ENCODE measurements around the gene FAT1.

FAT1 gene

DNA sequence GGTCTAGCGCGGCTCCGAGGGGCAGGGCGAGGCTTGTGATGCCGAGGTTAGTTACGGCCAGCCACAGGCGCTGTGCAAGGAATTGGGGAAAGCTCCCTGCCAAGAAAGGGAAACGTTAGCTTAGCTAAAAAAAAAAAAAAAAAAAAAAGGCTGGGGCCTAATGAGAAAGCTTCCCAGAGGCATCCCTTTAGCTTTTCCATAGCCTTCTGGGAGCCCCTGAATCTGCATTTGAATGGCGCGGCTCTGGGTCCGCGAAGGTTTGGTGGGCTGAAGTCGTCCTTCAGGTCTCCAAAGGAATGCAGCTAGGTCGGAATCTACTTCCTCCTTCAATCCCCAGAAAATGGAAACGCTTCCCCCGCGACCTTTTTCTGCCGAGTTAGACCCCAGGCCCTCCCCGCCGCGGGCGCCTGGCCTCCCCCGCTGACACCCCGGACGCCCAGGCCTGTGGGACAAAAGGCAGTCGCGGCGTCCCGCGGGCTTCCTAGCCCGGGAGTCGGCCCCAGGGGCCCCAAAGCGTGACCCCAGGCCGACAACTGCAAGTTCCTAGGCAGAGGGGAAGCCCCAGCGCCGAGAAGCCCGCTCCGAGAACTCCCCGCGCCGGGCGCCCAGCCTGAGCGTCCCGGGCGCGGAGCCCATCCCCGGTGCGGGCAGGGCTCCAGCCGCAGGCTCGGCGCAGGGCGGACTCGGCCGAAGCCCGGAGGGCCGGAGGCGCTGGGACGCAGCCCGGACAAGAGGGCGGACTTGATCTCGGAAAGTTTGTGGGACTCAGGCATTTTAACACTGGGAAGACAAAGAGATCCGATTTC, 605 bp upstream of the FAT1 start:
- no peak for DNase-seq (ENCODE audit: low spot score)

DNA sequence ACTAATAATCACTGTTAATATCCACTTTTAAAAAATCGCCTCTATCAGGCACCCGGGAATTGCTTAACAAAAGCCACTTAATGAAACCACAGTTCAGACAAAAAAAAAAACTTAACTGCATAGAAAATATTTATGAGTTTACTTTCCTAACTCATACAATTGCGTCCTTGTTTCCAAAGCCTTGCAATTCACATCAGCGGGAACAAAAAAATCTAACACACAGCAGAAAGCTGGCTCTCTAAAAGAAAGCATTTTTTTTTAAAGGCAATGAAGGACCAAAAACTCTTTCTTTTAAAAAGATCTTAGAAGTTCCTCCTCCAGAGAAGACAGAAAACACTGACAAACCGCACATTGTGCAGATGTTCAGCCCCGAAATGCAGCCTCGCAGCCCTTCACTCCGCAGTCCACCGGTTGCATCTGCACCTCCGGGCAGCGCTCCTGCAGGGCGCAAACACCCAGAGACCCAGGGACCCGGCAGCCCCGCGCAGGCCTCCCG, 812 bp downstream of the FAT1 start:
- DNase-seq (ENCODE audit: low spot score), result no peak

DNA sequence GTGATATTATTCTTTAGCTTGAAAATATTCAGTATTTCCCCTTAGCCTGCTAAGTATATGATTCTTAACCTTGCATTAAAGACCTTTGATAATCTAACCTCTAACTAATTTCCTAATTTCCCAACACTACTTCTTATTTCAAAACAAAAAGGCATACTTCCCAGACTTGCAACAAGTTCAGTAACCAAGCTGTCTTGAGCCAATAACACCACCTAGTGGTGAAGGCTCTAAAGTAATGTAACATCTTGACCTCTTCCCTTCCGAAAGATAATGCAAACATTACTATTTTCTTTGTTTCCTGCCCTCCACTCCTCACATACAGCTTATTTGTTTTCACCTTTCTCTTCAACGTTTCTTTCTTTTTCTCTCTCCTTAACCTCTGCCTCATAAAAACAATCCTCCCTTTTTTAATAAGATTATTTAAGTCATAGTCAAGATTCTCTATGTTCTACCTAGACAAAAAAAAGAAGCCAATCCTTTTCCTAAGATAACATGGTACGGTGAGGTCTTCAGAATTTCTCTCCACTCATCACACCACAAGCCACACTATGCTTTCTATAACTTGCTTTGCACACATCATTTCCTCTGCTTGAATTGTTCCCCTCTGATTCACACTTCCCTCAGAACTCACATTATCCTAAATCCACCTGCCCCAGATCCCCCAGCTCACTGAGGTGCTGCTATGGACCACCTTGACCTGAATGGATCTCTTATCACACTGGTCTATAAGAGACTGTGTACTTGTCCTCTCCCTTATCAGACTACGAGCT, 3.5 kb downstream of the FAT1 start:
- DNase-seq (ENCODE audit: low spot score), result no peak

DNA sequence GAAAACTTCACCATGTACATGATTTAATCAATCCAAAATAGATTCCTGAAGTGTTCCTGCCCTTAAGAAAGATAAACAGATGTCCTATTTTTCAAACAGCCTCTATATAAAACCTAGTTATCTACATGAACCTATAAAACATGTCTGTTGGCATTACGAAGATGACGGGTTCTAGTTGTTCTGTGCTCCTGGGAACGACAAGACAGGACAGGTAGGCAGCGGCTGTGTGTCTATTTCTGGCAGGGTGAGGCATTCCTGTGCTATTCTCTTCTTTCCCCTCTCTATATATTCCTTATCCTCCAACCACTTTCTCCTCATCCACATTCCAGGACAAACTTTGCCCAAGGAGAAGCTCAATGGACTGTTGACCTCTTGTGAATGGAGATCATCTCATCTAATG, 6.1 kb downstream of the FAT1 start:
- no peak for DNase-seq (ENCODE audit: low spot score)

DNA sequence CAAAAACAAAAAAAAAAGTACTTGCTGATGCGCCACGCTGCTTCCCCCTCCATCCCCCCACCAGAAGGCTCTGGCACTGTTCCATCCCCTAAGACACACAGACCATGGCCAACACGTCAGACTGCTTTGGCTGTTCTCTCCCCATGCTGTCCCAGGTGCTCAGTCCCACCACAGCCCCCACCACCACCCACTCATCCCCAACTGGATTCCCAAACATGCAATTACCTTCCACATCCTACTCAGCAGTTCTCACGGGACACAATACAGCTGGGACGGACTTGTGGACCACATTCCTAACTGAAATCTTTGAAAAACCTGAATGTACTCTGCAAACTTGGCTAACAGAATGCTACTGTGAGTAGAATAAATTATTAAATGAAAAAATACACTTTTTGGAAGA, 8.6 kb downstream of the FAT1 start:
- DNase-seq (ENCODE audit: low spot score), result no peak

DNA sequence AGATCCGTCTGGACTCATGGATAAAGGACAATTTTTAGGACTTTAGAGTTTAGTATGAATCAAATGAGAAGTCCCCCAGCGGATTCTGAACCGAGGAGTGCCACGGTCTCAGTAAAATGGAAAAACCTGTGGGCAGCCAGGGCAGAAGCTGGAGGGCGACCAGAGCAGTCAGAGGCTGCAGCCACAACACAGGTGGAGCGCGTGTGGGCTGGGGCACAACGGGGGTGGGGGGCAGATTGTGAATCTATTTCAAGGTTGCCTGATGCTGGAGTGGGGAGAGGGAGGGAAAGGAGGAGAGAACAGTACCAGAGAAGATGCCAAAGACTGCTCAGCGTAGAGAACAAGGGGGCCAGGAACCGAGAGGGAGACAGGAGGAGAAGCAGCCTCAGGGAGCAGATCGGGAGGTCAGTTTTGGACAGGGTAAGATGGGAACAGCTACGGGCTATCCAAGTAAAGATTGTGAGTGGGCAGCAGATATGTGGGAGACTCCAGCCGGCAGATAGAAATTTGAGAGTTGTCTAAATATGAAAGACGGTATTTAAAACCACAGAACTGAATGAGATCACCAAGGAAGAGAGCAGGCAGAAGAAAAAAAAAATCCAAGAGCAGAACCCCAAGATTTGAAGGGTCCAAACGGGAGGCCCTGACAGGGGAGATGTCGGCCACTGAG, 9.5 kb downstream of the FAT1 start:
- no peak for DNase-seq (ENCODE audit: low spot score)

DNA sequence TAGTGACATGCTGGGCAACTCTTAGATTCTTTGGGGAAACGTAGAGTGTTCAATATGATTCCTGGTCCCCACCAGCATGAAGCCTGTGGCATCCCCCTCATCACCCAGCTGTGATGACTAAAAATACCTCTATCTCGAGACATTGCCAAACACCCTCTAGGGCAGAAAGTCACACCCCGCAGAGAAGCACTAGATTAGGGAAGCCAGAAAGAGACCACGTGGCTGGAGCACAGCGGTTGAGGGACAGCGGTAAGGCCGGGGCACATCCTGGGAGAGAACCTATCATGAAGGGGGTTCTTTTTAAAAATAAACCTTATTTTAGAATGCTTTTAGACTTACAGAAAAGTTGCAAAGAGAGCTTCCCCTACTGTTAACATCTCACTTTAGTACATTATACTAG, 11.0 kb downstream of the FAT1 start:
- DNase-seq (ENCODE audit: low spot score), result no peak

DNA sequence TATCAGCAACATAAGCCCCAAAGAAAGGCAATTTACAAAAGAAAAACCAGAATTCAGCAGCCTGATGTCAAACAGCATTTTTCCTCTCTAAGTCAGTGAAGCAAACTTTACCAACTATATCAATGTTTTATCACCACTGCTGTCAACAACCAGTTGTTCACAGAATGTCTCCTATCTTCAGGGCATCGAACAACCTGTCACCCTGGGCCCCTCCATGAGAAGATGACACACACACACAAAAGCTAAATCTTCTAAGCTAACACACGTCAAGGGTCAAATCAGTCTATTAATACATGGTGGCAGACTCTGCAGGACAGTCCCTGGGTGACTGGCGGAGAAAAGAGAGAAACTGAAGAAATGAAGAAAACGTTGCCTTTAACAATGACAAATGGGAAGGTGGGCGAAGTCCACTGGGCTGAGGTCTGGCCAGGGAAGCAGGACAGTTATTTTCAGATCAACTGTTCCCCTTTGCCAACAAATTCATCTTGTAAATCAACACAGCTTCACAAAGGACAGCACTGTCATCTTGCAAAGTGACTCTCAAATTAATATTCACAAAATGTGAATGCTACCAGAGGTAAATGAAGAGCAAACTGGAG, 13.0 kb downstream of the FAT1 start:
- no peak for DNase-seq (ENCODE audit: low spot score)

DNA sequence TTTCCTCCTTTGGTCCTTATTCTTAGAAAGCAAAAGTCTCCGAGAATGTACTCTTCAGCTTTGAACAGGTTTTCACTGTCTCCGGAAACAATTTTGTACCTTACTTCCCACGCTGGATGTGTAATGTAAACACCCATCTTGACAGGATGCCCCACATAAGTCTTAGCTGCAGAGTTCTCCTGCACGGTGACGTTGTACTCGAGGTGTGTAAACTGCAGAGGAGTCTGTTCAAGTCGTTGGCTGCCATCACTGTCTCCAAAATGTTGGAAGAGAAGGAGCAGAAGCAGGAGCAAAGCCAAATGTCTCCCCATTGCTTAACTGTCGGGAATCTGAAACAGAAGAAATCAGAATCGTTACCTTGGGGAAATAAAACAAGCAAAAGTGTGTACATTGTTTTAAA, 14.1 kb downstream of the FAT1 start:
- DNase-seq (ENCODE audit: low spot score), result no peak

DNA sequence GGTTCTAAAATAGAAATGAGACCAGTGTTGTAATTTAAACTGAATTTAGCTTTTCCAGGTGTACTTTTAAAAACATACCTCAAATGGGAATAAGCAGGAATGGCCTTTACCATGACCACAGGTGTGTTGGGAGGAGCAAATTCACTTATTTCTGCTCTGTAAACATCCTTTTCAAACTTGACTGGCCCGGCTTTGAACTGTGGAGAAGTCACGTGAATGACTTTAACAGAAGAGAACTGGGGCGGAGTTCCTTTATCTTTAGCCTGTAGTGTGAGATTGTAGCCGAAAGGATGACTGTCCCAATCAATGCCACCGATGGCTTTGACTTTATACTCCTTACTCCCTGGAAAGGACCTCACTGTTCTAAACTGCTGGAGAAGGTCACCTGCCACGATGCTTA, 15.1 kb downstream of the FAT1 start:
- no peak for DNase-seq (ENCODE audit: low spot score)

DNA sequence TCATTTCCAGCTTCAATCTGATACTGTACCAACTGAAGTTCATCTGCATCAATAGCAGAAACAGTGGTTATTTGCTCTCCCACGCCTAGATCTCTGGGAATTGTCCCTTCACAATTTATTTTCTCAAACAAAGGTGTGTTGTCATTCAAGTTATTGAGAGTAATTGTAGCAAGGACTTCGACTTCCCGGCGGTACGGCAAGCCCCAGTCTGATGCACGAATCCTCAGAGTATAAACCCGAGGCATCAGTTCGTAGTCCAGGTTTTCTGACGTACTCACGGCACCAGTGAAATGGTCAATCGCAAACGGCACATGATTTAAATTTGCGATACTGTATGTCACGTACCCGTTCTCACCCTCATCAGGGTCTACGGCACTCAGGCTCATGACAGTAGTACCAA, 15.7 kb downstream of the FAT1 start:
- no peak for DNase-seq (ENCODE audit: low spot score)

DNA sequence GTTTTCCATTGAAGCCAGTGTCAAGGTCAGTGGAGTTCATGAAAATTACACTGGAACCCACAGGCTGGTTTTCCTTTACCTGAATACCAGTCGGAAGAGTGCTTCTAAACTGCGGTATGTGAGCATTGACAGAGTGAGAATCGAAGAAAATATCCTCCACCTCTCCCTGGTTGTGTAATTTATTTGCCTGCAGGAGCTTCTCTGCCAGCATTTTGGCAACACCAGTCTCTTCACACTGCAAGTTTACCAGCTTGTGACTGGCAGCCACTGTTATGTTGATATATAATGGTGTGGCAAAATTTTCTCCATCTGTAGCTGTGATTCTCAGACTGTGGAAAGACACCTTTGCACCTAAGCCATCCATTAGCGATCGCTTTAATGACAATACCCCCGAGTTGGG, 16.1 kb downstream of the FAT1 start:
- DNase-seq (ENCODE audit: low spot score), result no peak

DNA sequence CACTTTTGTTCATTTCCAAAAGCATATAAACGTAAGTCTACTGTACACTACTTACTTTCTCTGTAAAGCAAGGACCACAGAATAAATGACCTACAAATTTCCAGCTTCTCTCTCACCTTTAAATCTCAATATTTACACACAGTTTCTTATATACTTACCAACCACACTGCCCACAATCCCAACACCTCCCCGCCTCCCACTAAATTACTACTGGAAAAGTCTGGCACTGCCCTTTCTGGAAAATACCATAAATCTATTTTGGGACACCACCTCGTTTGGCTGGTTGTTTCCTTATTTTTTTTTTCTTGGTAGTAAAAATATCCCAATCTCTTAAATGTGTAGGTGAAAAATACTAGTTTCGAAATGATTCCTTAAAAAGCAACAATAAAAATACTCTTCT, 19.6 kb downstream of the FAT1 start:
- DNase-seq (ENCODE audit: low spot score), result no peak

DNA sequence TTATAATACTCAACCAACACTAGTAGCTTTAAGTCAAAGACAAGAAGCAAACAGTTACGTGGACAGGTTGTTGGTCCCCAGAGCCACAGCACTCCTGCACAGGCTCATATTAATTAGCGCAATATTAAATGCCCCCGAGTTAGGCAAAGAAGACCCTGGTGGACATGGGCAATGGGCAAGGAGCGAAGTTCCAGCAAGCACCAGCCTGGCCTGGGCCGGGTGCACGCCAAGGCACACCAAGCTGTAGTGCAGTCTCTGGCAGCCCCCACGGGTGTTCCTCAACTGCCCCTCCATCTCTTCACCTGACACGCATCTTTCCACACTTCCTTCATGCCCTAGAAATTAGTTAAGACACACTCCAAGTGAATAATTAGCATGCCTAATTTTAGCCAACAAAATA, 20.1 kb downstream of the FAT1 start:
- DNase-seq (ENCODE audit: low spot score), result no peak

DNA sequence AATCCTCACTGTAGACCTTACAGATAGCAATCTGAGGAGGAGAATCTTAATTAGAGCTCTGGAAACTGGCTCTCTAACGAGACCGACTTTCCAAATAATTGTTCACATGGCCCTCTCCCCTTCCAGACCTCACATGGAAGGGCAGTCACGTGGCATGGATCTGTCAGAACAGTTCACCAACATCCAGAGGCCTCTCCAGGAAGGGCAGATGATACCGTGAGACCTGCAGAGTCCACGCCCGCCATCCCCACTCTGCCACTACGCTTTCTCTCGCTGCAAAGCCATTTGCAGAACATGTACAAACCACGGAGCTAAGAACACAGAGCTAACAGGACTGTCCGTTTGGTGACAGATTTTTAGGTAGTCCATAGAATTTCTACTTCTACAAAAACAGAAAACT, 20.7 kb downstream of the FAT1 start:
- no peak for DNase-seq (ENCODE audit: low spot score)

DNA sequence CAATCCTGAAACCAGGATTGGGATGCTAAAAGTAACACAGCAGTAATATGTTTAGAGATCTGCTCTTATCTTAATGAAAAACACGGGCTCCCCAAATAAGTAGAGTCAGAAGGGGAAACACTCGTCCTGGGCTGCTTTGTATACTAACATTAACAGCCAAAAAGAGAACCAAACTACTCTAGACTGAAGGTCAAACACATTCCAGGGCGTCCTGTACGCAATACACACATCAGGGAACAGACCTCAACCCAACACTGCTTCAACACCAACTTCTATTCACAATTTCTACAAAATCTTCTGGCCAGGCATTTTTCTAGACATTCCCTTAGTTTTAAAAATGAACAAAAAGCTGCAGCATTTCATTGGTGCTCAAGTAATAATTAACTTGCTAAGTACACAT, 21.4 kb downstream of the FAT1 start:
- DNase-seq (ENCODE audit: low spot score), result no peak

DNA sequence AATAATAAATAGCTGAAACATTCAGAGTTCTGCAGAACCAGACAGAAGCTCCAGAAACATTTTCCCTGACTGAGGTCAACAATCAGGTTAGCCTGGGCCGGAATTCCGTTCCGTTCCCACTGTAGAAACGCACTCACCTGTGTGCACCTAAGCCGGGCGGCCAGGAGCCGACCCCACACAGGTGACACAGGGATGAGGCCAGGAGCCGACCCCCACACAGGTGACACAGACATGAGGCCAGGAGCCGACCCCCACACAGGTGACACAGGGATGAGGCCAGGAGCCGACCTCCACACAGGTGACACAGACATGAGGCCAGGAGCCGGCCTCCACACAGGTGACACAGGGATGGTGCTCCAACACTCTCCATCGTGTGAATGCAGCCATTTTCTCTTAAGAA, 21.9 kb downstream of the FAT1 start:
- DNase-seq (ENCODE audit: low spot score), result no peak

DNA sequence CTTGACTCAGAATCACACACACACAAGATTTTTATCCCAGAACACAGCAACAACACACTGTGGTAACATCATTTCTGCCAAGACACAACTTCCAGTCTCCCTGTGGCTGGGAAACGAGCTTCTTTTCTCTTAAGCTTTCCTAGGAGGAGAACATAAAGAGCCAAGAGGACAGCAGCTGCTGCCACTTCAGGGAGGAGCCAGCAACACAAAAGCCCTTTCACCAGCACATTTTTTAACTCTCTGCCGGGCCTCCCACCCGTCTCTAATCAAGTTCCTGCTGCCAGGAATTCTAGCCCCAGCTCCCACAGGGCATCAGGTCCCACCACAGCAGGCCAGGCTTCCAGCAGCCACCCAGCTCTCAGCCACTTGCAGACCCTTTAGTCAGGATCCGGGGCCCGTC, 22.4 kb downstream of the FAT1 start:
- DNase-seq (ENCODE audit: low spot score), result no peak

DNA sequence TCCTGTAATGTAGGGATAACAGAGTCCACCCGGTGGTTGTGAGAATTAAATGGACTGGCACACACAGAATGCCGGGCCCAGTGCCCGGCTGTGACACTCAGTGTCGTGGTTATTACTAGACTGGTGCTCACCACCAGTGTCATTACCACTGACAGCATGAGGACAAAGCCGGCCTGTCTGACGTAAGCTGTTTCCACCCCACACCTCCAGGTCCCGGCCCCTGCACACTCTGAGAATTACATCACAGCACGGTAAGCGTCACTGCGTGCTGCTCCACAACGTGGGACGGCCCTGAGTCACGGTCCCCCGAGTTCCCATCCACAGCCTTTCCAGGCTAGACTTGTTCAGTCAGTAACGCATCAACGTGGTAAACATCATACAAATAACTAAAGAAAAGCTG, 22.9 kb downstream of the FAT1 start:
- no peak for DNase-seq (ENCODE audit: low spot score)

DNA sequence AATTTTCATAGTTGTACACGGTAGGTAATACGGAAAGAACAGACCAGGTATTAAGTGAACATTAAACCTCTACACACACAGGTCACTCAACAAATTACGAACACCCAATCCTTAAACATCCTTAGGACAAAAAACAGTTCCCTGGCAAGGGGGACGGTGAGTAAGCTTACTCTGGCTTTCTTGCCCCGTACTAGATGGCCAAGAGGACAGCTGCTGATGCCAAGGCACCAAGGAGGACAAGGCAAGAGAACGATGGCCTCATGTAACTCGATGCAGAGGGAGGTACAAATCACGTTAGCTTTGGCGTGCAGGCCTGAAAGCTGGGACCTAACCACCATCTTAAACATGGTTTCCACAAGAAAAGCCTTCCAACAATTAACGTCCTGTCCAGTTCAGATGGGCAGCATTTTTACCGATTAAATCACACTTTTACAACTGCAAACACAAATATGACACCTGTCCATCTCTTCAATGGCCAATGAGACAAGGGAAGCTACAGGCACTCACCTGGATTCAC, 23.7 kb downstream of the FAT1 start:
- DNase-seq (ENCODE audit: low spot score), result no peak

DNA sequence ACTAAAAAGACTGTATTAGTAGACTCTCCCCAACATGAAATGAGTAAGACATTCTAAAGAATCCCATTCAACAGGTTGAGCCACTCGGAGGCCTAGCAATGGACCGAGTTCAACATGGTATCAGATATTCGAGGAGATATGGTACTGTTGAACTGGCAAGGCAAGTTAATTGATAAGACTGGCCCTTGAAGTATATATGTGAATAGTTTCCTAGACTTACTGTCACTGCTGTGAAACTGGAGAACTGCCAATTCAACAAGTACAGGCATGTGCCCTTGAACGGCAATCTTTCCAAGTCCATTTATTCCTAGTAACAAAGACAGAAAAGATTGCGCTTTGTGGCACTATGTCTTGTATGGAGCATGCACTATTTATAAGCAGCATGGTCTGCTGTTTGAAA, 24.4 kb downstream of the FAT1 start:
- no peak for DNase-seq (ENCODE audit: low spot score)

DNA sequence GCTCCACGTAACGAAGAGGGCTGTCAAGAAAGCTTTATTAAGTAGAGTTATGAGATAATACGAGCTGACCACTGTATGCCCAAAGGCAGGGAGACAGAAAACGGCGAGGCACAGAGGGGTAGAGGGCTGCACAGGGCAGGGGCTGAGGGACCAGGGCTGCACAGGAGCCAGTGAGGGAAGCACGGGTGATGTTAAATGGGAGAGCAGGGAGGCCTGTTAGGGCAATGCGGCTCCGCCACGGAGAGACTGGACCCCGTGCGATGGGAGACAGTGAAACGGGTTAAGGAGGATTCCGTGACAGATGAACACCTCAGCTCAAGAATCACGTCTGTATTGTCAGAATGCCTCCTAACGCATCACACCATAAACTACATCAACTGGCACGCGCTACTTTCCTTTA, 25.1 kb downstream of the FAT1 start:
- DNase-seq (ENCODE audit: low spot score), result no peak

Measured in hematopoietic multipotent progenitor cell treated with erythropoietin and hydrocortisone succinate and interleukin-3 and kit ligand, for 15 days (in vitro differentiated cells).